ENCODE results near the gene KAT6B.
"Not testable (repeated sequence)": the region's sequence is repeated elsewhere in the genome, so short reads cannot be mapped to it uniquely, and the experiment has no call there.

Gene KAT6B

GRCh38 chr10:74863551-74863950 lies 37.2 kb downstream of the KAT6B start:
- DNase-seq = no peak

- no peak for DNase-seq
These were observed 41.0 kb downstream of the KAT6B start for GRCh38 chr10:74867351-74867750.

GRCh38 chr10:74868392-74868977 lies 42.1 kb downstream of the KAT6B start:
- no peak for DNase-seq

GRCh38 chr10:74869635-74870034 lies 43.2 kb downstream of the KAT6B start:
- DNase-seq = no peak

GRCh38 chr10:74870191-74870590 lies 43.8 kb downstream of the KAT6B start:
- no peak for DNase-seq

- no peak for DNase-seq
These were observed 45.4 kb downstream of the KAT6B start for GRCh38 chr10:74871595-74872382.

GRCh38 chr10:74873803-74874454 lies 47.5 kb downstream of the KAT6B start:
- DNase-seq = no peak

- DNase-seq = no peak
These were observed 48.2 kb downstream of the KAT6B start for GRCh38 chr10:74874649-74875048.

- no peak for DNase-seq
These were observed 48.7 kb downstream of the KAT6B start for GRCh38 chr10:74875068-74875467.

GRCh38 chr10:74875966-74876365 lies 49.6 kb downstream of the KAT6B start:
- no peak for DNase-seq

- DNase-seq = not testable (repeated sequence)
These were observed 50.7 kb downstream of the KAT6B start for GRCh38 chr10:74877054-74877453.

GRCh38 chr10:74877898-74878297 lies 51.5 kb downstream of the KAT6B start:
- DNase-seq = no peak

- no peak for DNase-seq
These were observed 53.6 kb downstream of the KAT6B start for GRCh38 chr10:74880041-74880440.

GRCh38 chr10:74881253-74881884 lies 55.0 kb downstream of the KAT6B start:
- no peak for DNase-seq

GRCh38 chr10:74882427-74882826 lies 56.0 kb downstream of the KAT6B start:
- DNase-seq = no peak

- no peak for DNase-seq
These were observed 56.4 kb downstream of the KAT6B start for GRCh38 chr10:74882831-74883230.

GRCh38 chr10:74883428-74883827 lies 57.0 kb downstream of the KAT6B start:
- no peak for DNase-seq

GRCh38 chr10:74887614-74888284 lies 61.3 kb downstream of the KAT6B start:
- DNase-seq = no peak

- no peak for DNase-seq
These were observed 62.7 kb downstream of the KAT6B start for GRCh38 chr10:74888962-74889661.

GRCh38 chr10:74889662-74889998 lies 63.2 kb downstream of the KAT6B start:
- DNase-seq = no peak

- DNase-seq = no peak
These were observed 64.1 kb downstream of the KAT6B start for GRCh38 chr10:74890460-74890859.

GRCh38 chr10:74891053-74891452 lies 64.7 kb downstream of the KAT6B start:
- DNase-seq = no peak

- DNase-seq = no peak
These were observed 66.4 kb downstream of the KAT6B start for GRCh38 chr10:74892839-74893238.

All from activated effector memory CD4-positive, alpha-beta T cell treated with Interleukin-2 at 50 U/mL for 16 hours (primary cell).